GM19397 (cell line): ENCODE measurements around the gene SYT2.
A peak's percentile ranks its signal among the peaks of the same experiment; 100 is the strongest.
"Not testable (repeated sequence)": the region's sequence is repeated elsewhere in the genome, so short reads cannot be mapped to it uniquely, and the experiment has no call there.

Experiments used
- ATAC-seq: cut with Tn5 transposase; IDR thresholded peaks from one replicate; pipeline ENCODE4 v1.9.1; 2021; ENCODE audit warnings: mild to moderate bottlenecking, moderate library complexity; ENCODE audit not compliant: unreplicated experiment

Gene SYT2

DNA sequence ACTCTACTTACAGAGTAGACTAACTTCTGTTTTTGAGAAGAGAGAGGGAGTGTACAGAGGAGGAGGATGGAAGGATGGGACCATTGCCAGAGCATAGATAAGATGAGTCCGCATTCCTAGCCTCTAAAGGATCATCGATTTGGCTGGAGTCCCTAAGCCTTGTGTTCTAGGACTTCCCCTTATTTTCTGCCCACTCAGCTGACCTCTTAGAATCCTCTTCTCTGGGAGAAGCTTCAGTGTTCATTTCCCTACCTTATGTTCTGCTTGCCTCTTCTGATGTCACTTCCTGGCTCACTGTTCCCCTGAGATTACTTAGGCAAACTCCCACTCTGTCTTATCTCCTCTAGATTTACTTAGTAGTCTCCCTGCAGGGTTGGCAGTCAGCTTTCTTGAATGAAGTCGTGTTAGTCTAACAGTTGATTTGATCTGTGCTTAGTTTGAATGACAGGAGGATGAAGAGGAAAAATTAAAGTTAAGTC is 156.7 kb downstream of the SYT2 start:
- ATAC-seq, result no peak

DNA sequence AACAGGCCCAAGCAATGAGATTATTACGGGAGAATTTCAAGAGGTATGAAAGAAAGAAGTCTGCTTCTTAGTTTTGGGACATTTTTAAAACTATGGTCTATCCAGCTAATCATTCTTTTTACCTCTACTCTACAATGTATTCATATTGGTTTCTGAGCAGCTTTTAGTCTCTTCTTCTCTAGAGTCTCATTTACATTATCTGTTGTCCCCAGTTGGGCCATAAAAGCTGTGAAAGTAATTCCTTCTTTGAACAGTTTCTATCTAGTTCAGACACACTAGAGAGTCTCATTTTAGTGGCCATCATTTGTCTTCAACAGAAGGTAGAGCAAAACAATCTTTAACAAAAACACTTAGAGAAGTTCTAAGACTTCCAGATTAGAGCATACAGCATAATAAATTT is 157.2 kb downstream of the SYT2 start:
- not testable (repeated sequence) for ATAC-seq

DNA sequence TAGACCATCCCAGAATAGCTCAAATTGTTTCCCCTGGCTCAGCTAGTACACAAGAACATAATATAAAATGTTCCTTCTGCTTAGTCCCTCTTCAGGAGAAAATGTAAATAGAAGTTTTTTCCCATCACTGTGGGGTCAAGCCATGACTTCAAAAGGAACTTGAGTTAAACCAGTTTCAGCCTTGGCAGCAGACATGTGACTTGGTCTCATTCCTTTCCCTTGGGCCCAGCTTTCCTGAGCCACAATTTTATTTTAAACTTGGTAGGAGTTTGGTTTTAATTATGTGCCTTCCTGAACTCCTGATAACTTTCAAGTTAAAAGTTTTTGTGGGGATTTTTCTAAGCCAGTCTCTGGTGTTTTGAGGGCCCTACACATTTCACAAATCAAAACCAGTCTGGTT is 157.6 kb downstream of the SYT2 start:
- not testable (repeated sequence) for ATAC-seq

DNA sequence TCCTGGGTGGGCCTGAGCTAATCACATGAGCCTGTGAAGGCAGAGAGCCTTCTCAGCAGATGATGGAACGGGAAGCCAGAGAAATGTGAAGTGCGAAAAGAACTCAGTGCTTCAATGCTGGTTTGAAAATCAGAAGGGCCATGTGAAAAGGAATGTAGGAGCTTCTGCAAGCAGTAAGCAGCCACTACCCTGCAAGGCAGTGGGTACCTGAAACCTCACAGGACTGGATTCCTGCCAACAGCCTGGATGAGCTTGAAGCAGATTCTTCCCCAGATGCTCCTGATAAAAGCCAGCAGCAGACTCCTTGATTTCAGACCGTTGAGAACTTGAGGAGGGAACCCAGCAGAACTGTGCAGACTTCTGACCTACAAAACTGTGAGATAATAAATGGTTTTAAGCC is 158.6 kb downstream of the SYT2 start:
- ATAC-seq, result no peak

GRCh38 chr1:202550088-202550487 is 160.2 kb downstream of the SYT2 start:
- ATAC-seq, result not testable (repeated sequence)

- ATAC-seq, result no peak
Observed at GRCh38 chr1:202547215-202547614, 163.0 kb downstream of the SYT2 start.

- peak; percentile 83 for ATAC-seq
Observed at GRCh38 chr1:202546796-202547195, 163.5 kb downstream of the SYT2 start.

- ATAC-seq, result peak; percentile 18
Observed at GRCh38 chr1:202546377-202546776, 163.9 kb downstream of the SYT2 start.

- ATAC-seq, result not testable (repeated sequence)
Observed at GRCh38 chr1:202545647-202546303, 164.5 kb downstream of the SYT2 start.

DNA sequence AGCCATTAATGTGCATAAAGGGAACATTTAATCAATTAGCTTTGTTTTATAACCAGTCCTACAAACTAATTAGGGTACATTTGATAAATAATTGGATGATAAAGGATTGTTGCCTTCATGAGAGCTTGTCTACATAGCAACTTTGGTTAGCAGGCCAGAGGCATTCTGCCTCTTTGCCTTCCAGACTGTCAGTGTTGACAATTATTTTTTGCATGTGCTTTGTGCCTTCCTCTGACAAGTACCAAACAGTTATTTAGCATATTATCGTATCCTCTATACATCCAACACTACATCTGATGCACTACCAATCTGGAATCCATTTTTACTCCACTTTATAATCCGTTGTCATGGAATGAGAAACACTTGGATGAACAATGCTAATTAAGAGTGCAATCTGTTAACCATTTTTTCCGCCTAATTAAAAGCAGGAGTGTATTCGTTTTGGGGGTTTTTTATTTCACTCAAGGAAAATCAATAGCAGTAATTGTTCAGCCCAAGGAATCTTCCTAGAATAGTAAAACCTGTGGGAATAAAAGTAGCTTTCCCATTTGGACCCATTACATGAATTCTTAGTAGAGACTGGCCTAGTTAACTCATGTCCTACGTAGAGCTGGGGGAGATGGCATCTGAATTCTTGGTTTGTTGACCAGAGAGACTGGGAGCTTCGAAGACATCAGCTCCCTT is 165.3 kb downstream of the SYT2 start:
- ATAC-seq, result not testable (repeated sequence)

GRCh38 chr1:202543537-202543936 is 166.7 kb downstream of the SYT2 start:
- not testable (repeated sequence) for ATAC-seq

DNA sequence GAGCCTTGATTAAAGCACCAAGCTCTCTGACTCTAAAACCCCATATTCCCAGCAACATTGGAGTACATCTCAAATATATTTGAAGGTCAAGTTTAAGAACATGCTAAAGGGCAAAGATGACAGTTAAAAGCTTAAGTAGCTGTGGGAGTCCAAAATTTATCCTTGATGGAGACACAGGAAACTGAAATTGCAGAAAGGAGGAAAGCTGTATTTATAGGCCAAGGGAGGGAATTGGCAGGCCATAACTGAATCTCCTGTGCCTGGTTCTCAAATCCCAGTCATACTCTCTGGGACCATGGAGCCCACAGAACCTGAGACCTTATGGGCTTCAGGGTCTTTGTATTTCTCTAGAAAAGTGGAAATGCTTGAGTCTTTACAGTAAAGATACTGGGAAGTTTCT is 167.8 kb downstream of the SYT2 start:
- ATAC-seq, result not testable (repeated sequence)

GRCh38 chr1:202540858-202541257 is 169.4 kb downstream of the SYT2 start:
- not testable (repeated sequence) for ATAC-seq
